NOMO-1 (cell line): Measurements from ENCODE around the gene AKNA.
"Not testable (repeated sequence)": the region's sequence is repeated elsewhere in the genome, so short reads cannot be mapped to it uniquely, and the experiment has no call there.

Experiments used
- DNase-seq, 2 experiments: peaks; one replicate each; lab custom pipeline; 2025; ENCODE audit not compliant: unreplicated experiment in 2 of 2; lab: John Stamatoyannopoulos, UW

The AKNA gene

DNA sequence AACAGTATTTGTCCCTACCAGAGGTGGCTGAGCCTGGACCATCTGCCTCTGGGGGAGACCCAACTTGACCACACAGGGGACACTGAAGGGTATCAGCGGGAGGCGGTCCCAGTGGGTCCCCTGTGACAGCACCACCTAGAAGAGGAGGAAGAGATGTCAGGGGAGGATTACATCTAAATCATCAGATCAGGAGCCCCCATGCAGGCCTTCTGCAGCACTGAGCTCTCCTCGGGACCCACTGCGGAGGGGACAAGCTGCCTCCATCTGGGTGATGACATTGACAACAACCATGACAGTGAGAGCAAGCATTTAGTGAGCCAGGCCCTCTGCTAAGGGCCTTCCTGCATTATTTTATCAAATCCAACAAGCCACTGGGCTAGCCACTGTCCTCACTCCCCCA, 45.8 kb downstream of the AKNA start:
- no peak for DNase-seq

DNA sequence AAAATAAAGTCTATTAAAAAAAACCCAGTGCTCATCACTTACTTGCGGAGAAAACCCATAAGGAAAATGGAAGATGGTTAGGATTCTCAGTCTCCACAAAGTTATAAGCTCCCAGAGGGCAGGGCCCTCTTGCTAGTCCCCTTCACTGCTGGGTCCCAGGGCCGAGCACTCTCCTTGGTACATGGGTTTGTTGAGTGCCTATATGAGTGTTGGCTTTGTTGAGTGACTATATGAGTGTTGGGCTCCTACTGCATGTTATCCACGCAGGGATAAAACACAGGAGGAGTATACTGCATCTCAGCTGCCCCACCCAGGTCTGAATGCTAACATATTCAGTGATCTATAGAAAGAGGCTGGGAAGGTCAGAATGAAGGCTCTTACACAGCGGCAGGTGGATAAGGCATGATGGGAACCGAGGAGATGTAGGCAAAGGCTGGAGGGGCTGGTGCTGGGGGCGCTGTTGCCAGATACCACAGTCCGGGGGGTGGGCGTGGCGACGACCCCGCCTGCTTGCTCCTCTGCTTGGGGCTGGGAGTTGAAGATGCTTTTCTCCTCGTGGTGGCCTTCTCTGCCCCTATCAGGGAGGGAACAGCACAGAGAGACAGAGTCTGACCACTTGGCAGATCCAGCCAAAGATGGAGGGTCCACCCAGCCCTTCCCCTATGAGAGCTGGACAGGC, 46.5 kb downstream of the AKNA start:
- DNase-seq = no peak

DNA sequence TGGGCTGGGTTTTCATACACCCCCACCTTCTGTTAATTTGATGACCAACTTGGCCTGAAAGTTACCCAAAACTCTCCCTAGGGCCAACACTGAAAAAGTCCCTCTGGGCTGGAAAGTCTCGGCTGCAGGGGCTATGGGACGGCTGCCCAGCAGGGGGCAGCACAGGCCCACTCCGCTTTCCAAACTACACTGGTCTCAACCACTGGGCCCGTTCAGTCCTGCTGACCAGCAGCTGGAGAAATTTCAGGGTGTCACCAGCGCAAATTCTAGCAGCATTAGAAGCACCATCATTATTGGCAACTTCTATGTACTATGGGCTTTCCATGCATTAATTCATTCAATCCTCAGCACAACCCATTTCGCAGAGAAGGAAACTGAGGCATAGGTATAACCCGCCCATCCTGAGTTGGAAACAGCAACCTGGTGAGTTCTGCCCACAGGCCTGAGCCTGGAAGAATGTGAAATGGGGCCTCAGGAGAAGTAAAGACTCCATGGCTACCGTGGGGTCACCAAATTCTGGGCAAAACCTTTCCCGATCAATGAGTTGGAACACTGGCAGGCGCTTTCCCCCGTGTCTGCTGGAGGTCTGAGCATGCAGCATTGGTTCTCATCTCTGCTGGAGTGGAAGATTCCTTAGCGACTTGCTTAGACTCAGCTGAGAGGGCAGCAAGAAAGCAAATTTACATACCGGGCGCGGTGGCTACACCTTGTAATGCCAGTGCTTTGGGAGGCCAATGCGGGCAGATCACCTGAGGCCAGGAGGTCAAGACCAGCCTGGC, 48.5 kb downstream of the AKNA start:
- DNase-seq = peak; percentile 25 to 44

DNA sequence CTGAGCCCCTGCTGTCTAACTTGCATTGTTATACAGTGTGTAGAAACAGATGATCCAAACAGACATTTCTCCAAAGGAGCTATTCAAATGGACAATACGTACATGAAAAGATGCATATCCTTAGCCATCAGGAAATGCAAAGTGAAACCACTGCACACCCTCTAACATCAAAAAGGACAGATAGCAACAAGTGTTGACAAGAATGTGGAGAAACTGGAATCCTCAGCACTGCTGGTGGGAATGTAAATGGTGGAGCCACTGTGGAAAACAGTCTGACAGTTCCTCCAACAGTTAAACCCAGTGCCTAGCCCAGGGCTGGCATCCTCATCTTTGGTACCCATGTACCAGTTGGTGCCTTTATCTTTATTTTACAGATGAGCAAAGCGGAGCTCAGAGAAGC, 49.6 kb downstream of the AKNA start:
- DNase-seq = no peak

DNA sequence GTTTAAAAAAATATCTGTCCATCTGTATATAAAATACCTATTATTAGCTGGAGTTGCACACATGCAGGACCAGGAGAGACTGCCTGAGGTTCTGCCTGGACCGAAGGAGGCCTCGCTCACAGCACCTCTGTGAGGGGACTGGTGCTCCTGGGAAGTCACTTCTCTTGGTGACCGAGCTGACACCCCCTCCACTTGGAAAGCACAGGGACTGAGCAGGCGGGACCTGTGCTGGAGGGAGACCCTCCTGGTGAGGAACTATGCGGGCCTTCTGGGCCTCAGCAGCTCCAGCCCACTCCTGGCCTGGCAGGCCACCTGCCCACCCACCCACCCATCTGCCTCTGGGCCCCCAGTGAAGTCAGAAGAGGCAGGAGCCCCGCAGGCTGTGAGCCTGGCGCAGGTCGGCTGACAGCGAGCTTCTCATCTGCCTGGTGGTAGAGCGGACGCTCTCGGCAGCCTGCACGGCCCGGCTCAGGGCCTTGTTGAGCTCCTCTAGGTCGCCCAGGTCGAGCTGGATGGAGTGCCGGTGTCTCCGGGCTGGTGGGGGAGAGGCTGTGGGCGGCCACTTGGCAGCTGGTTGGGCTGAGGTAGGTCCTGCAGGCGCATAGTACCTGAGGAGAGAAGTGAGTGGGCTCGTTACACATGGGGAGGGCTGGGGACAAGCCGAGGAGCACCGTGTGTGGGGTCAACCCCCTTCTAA, 50.9 kb downstream of the AKNA start:
- DNase-seq = no peak

DNA sequence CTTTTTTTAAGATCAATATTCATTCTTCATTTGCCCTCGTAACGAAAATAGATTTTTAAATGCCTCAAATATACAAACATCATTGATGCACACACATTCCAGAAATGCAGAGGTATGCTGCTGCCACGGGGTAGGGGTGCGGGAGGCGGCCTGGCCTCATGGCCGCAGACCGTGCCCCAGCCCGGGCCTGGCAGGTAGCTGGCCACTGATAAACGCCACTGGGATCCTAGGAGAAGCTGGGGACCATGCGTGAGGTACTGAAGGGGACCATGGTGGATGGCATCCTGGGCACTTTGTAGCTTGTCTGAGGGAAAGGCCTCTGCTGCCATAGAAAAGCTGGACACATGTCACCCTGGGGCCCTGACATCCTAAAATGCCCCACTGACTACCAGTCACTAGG, 51.6 kb downstream of the AKNA start:
- DNase-seq = no peak

DNA sequence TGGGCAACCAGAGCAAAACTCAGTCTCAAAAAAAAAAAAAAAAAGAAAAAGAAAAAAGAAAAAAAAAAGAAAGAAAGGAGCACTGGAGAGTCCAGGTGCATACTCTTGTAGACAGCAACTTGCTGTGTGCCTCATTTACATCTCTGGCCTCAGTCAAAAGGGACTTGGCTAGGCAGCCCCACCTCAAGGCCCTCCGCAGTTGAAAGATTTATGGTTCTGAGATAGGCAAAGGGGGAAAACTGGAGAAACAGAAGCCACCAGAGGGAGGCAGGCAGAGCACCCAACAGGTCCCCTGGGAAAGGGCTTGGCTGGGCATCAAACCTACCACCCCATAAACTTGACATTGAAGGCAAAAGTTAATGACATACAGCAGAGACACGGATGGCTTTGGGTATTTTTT, 52.0 kb downstream of the AKNA start:
- no peak for DNase-seq

DNA sequence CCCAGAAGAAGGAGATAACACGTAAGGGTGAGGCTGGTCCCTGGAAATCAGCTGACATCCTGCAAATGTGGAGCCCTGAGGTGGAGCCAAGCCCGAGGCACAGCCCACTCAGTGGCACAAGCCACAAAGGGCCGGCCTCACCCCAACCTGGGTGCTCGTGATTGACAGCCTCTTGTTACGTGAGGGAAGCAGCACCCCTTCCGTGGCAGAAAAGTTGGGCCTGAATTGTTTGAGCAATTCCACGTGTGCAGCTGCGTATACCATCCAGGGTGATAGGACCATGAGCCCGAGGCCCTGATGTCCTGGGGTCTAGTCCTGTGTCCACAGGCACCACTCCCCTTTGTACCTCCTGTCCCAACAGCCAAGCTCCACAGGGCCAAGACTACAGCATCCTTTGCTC, 53.3 kb downstream of the AKNA start:
- no peak for DNase-seq

DNA sequence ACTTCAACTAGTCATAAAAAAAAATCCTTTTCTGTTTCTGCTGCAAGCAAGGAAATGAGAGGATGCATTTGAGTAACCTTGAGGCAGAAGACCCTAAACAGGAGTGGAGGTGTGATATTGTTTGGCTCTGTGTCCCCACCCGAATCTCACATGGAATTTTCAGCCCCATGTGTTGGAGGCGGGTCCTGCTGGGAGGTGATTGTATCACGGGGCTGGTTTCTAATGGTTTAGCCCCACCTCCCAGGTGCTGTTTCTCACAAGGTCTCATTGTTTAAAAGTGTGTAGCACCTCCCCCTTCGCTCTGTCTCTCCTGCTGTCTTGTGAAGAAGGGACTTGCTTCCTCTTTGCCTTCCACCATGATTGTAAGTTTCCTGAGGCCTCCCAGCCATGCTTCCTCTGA, 54.1 kb downstream of the AKNA start:
- DNase-seq = not testable (repeated sequence)

DNA sequence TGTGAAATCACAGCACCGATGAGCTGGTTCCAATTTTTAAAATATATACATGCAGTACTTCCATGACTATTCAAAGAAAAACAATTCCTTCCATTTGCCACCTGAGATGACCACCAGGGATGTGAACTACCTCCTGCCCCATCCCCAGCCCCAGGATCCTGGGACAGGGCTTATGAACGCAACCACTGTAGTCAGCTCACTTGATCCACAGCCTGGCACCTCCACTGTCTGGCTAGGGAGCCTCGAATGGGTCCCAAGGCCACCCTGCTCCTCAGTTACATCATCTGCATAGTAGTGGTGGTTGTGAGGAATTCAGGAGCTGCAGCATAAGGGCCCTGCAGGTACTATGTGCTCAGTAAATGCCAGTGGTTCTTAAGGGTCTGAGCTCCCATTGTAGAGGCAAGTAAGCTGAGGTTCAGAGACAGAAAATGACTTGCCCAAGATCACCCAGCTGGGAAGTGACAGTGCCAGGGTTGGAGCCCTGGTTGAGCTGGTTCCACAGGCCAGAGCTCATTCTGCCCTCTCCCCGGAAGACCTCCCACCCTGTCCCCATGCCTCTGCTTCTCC, 55.2 kb downstream of the AKNA start:
- DNase-seq = not testable (repeated sequence)

DNA sequence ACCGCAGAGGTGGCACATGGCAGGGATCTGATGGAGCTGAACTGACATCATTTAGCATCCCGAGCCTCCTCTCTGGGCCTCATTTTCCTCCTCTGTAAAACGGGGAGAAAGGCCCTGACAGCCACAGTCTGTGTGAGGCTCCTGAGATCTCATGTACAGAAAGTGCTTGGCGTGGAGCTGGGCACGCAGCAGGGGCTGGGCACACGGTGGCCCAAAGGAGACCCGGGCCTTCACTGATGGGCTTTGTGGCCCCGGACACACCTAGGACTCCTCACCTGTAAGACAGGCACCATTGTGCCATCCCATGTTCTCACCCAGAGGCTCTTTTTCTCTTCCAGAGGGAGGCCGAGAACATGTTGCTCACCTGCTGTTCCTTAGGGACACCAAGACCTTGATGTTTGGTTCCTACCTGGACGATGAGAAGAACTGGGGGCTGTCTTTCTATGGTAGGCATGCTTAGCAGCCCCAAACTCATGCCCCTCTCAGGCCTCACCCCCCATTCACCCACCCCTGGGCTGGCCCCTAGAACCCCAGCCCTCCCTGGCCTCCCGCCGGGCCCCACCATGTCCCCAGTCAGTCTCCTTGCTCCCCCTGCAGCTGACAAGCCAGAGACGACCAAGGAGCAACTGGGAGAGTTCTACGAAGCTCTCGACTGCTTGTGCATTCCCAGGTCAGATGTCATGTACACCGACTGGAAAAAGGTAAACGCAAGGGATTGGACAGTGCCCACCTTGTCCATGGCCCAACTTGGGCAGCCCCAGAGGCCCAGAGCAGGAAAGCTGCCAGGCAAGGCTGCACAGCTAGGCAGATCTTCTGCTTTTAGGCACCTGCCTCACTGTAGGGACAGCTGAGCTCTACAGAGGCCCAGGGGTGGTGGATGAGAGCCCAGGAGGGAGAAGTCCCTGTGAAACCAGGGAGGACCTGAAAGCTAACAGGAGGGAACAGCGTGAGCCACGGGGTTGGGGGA, 56.3 kb downstream of the AKNA start:
- DNase-seq = not testable (repeated sequence)

DNA sequence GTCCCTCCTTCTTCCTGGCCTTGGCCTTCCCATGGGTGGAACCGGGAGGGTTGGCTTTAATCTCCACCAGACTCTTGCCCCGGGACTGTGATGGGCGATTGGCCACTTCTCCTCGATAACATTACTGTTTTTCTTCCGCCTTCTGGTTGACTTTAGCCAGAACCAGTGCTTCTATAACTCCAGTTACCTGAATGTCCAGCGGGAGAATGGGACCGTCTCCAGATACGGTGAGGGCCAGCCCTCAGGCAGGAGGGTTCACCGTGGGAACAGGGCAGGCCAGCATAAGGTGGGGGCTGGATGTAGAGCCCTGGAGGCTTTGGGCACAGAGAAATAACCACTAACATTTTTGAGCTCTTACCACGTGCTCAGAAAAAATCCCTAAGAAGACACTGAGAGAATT, 57.1 kb downstream of the AKNA start:
- no peak for DNase-seq

DNA sequence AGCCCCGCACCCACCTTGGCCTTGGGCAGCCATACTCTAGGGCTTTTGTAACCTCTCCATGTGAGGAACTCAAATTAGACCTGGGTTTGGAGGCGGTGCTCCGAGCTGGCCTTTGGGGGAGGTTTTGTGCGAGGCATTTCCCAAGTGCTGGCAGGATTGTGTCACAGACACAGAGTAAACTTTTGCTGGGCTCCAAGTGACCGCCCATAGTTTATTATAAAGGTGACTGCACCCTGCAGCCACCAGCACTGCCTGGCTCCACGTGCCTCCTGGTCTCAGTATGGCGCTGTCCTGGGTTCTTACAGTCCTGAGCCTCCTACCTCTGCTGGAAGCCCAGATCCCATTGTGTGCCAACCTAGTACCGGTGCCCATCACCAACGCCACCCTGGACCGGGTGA, 58.2 kb downstream of the AKNA start, which contains the start of gene ORM2:
ORM2 (plus strand) TSS at position 245 of the 398 bp plus-strand sequence; CDS start at position 281, 36 bp downstream.
- DNase-seq = not testable (repeated sequence)

DNA sequence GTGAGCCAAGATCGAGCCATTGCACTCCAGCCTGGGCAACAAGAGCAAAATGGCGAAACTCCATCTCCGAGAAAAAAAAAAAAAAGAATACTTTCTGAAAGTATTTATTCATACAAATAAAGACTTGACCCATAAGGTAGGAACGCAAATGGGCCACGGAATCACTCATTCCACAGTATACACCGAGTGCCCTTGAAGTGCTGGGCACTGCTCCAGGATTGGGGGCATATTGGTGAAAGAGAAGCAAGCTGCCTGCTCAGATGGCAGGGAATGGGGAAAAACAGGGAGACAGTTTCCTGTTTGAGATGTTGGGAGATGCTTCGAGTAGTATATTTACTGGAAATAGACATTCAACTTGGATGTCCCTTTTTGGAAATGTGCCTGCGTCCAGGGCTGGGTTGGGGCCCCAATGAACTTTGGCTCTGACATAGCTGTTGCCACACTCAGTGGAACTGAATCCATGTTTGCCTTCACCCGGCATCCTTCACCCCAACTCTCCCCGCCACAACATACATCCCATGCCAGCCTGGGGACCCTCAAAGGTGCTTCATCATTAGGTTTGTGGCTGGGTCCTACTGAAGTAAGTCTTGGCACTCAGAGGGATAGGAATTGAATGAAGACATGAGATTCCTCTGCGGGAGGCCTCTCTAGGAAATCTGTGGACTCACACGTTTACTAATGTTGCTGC, 58.7 kb downstream of the AKNA start:
- DNase-seq = not testable (repeated sequence)

DNA sequence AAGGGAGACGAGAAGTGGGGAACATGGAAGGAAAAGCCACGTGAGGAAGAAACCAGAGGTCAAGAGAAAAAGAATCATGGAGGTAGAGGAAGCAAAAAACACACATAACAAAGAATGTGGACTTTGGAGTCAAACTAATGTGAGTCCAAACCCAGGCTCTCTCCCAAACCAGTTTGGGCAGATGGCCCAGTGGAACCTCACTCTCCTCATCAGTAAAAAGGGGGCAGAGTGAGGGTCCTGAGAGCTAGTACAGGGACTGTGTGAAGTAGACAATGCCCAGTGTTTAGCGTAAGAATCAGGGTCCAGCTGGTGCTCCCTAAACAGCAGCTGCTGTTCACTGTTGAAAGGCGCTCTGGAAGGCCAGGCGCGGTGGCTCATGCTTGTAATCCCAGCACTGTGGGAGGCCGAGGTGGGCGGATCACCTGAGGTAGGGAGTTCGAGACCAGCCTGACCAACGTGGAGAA, 59.4 kb downstream of the AKNA start:
- not testable (repeated sequence) for DNase-seq

DNA sequence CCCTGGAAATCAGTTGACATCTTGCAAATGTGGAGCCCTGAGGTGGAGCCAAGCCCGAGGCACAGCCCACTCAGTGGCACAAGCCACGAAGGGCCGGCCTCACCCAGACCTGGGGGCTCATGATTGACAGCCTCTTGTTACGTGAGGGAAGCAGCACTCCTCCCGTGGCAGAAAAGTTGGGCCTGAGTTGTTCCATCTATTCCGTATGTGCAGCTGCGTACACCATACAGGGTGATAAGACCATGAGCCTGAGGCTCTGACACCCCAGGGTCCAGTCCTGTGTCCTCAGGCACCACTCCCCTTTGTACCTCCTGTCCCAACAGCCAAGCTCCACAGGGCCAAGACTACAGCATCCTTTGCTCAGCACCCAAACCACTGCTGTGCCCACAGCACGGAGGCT, 60.0 kb downstream of the AKNA start:
- no peak for DNase-seq

DNA sequence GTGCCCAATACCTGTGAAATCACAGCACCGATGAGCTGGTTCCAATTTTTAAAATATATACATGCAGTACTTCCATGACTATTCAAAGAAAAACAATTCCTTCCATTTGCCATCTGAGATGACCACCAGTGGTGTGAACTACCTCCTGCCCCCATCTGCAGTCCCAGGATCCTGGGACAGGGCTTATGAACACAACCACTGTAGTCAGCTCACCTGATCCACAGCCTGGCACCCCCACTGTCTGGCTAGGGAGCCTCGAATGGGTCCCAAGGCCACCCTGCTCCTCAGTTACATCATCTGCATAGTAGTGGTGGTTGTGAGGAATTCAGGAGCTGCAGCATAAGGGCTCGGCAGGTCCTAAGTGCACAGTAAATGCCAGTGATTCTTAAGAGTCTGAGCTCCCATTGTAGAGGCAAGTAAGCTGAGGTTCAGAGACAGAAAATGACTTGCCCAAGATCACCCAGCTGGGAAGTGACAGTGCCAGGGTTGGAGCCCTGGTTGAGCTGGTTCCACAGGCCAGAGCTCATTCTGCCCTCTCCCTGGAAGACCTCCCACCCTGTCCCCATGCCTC, 62.0 kb downstream of the AKNA start:
- DNase-seq = not testable (repeated sequence)

DNA sequence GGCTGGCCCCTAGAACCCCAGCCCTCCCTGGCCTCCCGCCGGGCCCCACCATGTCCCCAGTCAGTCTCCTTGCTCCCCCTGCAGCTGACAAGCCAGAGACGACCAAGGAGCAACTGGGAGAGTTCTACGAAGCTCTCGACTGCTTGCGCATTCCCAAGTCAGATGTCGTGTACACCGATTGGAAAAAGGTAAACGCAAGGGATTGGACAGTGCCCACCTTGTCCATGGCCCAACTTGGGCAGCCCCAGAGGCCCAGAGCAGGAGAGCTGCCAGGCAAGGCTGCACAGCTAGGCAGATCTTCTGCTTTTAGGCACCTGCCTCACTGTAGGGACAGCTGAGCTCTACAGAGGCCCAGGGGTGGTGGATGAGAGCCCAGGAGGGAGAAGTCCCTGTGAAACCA, 62.8 kb downstream of the AKNA start:
- not testable (repeated sequence) for DNase-seq

DNA sequence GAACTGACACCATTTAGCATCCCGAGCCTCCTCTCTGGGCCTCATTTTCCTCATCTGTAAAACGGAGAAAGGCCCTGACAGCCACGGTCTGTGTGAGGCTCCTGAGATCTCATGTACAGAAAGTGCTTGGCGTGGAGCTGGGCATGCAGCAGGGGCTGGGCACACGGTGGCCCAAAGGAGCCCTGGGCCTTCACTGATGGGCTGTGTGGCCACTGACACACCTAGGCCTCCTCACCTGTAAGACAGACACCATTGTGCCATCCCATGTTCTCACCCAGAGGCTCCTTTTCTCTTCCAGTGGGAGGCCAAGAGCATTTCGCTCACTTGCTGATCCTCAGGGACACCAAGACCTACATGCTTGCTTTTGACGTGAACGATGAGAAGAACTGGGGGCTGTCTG, 63.3 kb downstream of the AKNA start:
- DNase-seq = no peak
